ENCODE data around the gene EGLN1. TPM values are rescaled to one million over a fixed set of nuclear protein-coding genes. Genes with fewer than 3 reads are reported as not detected.
"Not testable (repeated sequence)": the region's sequence is repeated elsewhere in the genome, so short reads cannot be mapped to it uniquely, and the experiment has no call there.

Gene EGLN1
- total RNA-seq, 1 experiment from 2014 or later, result 26.0 TPM

DNA sequence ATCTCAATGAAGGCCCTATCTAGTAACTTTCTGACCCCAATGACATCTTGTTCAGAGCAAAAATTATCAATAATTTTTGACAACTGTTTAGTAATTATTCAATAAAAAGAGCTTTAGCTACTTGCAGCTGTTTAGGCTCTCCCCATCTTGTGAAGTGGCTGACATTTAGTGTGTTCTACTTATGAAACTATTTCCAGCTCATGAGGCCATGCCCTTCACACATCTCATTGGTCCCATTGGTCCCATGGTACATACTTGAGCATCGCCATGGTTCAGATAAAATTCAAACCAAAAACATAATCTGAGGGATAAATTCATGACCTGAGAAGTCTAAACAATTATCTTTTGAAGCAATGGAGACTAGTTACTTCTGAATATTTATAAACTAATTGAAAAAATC, 59.8 kb downstream of the EGLN1 start:
- DNase-seq (ENCODE audit: low spot score), result no peak

- DNase-seq (ENCODE audit: low spot score), result peak; percentile 77
These were observed 63.0 kb downstream of the EGLN1 start for GRCh38 chr1:231359113-231359512.

DNA sequence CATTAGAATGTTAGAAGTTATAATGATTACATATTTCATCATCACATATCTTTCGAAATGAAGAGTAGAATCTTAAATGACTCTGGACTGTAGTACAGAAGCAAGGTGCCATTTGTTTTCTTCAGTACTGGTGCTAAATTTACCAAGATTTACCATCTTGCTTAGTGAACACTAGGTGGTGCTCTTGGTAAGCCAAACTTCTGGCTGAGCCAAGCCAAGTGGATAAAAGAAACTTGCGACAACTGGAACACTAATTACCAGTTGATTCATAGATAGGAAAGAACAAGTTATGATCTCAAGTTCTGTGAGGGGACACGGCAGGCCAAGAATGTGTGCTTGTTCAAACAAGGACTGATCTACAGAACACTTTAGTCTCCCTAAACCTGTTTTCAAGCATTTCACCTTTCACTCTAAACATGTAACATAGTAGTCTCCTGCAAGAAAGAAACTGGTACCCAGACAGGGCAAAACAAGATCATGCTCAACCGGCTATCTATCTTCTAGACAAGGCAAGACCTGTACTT, 64.2 kb downstream of the EGLN1 start:
- peak; percentile 67 for DNase-seq (ENCODE audit: low spot score)

DNA sequence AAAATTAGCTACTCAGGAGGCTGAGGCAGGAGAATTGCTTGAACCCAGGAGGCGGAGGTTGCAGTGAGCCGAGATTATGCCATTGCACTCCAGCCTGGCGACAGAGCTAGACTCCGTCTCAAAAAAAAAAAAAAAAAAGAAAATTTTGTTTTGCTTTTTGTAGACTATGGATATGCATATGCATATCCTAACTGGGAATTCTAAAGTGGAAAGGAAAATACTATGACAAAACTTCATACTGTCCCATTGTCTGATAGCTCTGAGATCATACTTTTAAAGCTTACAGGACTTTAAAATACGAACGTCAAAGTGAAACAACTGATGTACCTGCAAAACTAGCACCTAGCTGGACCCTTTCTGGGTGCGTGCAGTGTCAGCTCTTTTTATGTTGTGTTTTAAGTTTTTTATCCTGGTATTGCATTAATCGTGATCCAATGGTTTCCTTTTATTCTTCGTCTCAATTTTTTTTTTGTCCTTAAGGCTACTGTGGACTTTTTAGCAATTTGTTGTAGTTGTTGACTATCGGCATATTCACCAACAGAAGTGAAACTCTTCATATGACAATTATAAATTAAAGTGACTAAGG, 64.8 kb downstream of the EGLN1 start:
- no peak for DNase-seq (ENCODE audit: low spot score)

- no peak for DNase-seq (ENCODE audit: low spot score)
These were observed 66.9 kb downstream of the EGLN1 start for GRCh38 chr1:231355171-231355570.

GRCh38 chr1:231354330-231355020, 67.6 kb downstream of the EGLN1 start:
- DNase-seq (ENCODE audit: low spot score), result no peak

- no peak for DNase-seq (ENCODE audit: low spot score)
These were observed 69.0 kb downstream of the EGLN1 start for GRCh38 chr1:231353086-231353485.

GRCh38 chr1:231351816-231352215, 70.3 kb downstream of the EGLN1 start:
- no peak for DNase-seq (ENCODE audit: low spot score)

DNA sequence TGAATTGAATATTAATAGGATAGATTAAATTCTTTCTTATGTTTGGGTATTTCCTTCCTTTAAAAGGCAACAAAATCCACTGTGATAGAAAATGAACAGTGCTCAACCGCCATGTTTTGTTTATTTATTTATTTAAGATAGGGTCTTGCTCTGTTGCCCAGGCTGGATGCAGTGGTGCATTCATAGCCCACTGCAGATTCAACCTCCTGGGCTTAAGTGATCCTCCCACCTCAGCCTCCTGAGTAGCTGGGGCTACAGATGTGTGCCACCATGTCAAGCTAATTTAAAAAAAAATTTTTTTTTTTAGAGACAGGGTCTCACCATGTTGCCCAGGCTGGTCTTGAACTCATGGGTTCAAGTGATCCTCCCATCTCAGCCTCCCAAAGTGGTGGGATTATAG, 73.2 kb downstream of the EGLN1 start:
- DNase-seq (ENCODE audit: low spot score), result not testable (repeated sequence)

GRCh38 chr1:231348442-231348841, 73.6 kb downstream of the EGLN1 start:
- no peak for DNase-seq (ENCODE audit: low spot score)

GRCh38 chr1:231347961-231348360, 74.1 kb downstream of the EGLN1 start:
- no peak for DNase-seq (ENCODE audit: low spot score)

DNA sequence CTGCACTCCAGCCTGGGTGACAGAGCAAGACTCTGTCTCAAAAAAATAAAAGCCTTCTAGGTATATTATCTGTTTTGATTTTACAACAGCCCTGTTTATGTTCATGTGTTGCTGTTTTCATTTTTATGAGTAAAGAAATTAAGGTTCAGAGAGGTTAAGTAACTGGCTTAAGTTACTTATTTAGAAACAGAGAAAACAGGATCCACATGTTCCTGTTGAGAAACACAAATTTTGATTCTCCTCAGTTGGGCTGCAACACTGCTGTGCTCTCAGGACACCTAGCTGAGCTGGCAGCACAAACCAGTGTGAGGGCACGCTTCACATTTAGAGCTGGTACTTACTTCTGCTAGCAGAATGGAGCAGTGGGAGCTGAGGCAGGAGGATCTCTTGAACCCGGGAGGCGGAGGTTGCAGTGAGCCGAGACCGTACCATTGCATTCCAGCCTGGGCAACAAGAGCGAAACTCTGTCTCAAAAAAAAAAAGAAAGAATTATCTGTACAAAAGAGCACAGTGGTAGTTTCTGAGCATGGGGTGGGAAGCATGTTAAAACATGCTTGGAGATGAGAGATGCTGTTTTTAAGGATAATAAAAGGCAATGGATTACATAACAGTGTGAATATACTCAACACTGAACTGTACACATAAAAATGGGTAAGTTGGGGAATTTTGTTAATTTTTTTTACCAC, 81.6 kb downstream of the EGLN1 start:
- DNase-seq (ENCODE audit: low spot score), result no peak

- DNase-seq (ENCODE audit: low spot score), result no peak
These were observed 83.6 kb downstream of the EGLN1 start, which contains the start of gene SPRTN for GRCh38 chr1:231338270-231339128. Gene SPRTN (plus strand): TSS chr1:231338293. CDS start chr1:231338384, 91 bp downstream.

- DNase-seq (ENCODE audit: low spot score), result peak; percentile 96
These were observed 84.4 kb downstream of the EGLN1 start, which contains the start of gene EXOC8 for GRCh38 chr1:231337472-231338269. Gene EXOC8 (minus strand): TSS chr1:231337852. CDS start chr1:231337745, 107 bp downstream.

GRCh38 chr1:231337043-231337471, 85.0 kb downstream of the EGLN1 start:
- DNase-seq (ENCODE audit: low spot score), result no peak

DNA sequence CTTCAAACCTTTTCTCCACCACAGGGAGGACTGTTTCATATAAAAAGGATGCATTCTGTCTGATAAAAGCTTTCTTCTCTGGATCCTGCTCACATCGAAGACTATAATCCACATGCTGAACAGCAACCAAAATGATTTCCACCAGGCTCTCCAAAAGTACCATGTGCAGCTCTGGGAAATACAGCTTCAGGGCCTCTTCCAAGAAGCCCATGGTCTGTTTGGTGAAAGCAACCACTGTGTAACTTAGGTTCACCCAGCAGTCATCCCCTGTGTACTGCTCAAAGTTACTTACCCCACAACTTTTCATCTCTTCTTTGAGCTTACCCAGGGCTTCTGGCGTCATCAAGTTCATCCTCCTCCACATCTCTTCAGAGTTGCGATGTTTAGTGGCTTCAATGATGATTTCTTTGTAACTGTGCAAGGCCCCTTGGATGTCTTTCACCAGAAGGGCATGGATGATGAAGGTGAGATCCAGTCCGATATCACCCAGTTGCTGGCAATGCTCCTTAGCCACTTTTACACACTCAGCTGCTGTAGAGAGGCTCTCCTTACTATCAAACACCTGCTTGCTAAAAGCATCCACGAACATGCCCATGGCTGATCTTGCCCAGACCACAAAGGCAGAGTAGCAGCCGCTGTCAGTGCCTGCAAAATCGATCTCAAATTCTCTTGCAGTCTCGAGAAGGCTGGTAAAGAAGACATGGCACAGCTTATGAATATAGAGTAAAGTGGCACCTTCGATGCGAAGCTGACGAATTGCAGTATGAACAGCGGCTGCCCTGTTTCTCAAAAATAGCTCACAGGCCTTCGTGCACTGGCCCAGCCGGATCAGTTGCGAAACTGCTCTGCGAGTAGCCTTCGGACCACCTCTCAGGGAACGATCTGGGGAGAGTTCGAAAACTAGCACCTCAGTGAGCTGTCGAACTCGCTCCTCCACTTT, 86.2 kb downstream of the EGLN1 start:
- DNase-seq (ENCODE audit: low spot score), result no peak

- DNase-seq (ENCODE audit: low spot score), result no peak
These were observed 87.1 kb downstream of the EGLN1 start for GRCh38 chr1:231334952-231335351.

GRCh38 chr1:231334079-231334666, 87.9 kb downstream of the EGLN1 start:
- DNase-seq (ENCODE audit: low spot score), result no peak

DNA sequence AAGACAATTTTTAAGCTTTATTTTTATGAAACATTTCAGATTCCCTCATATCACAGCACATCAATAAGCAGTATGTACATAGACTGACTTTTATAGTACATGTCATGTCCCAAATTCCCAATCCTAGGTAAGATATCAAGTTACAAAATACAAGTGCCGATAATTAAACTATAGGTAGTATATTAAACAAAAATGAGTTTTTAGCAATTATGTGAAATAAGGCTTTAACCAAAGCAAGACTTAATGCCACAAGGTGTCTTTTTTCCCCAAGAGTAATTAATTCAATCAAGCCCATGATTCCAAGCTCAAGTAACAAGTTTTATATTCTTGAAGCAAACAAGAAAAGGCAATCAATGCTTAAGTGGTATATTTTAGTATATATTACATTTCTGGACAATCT, 89.3 kb downstream of the EGLN1 start:
- DNase-seq (ENCODE audit: low spot score), result no peak
